H4 (cell line): ENCODE results near the gene FILIP1. TPM values are rescaled to one million over a fixed set of nuclear protein-coding genes. Genes with fewer than 3 reads are reported as not detected.
"Not testable (repeated sequence)": the region's sequence is repeated elsewhere in the genome, so short reads cannot be mapped to it uniquely, and the experiment has no call there.

Experiments
- DNase-seq: peaks from one replicate; pipeline ENCODE4 v3.0.0-alpha.2; 2015; ENCODE audit warnings: low spot score
- total RNA-seq: library from RNA; depleted of rRNA; stranded (reverse); fragments of >200 nt; shearing (Covaris generic); gene quantifications from 2 replicates; pipeline ENCODE4 v1.2.3, GENCODE V29; 2014

The FILIP1 gene
- total RNA-seq, 1 experiment from 2014 or later: 0.31 TPM

- DNase-seq: peak; percentile 47
Measured at GRCh38 chr6:75449630-75450206, 43.9 kb downstream of the FILIP1 start.

- no peak for DNase-seq
Measured at GRCh38 chr6:75446241-75446880, 47.2 kb downstream of the FILIP1 start.

GRCh38 chr6:75445738-75446137 lies 47.9 kb downstream of the FILIP1 start:
- no peak for DNase-seq

GRCh38 chr6:75444899-75445298 lies 48.7 kb downstream of the FILIP1 start:
- no peak for DNase-seq

GRCh38 chr6:75441883-75442282 lies 51.7 kb downstream of the FILIP1 start:
- not testable (repeated sequence) for DNase-seq

GRCh38 chr6:75441479-75441878 lies 52.1 kb downstream of the FILIP1 start:
- not testable (repeated sequence) for DNase-seq

- no peak for DNase-seq
Measured at GRCh38 chr6:75438442-75439116, 55.0 kb downstream of the FILIP1 start.

GRCh38 chr6:75438013-75438431 lies 55.6 kb downstream of the FILIP1 start:
- DNase-seq: no peak

GRCh38 chr6:75437421-75437891 lies 56.1 kb downstream of the FILIP1 start:
- no peak for DNase-seq

GRCh38 chr6:75436869-75437268 lies 56.7 kb downstream of the FILIP1 start:
- no peak for DNase-seq

- DNase-seq: not testable (repeated sequence)
Measured at GRCh38 chr6:75432809-75433208, 60.8 kb downstream of the FILIP1 start.

GRCh38 chr6:75431379-75431778 lies 62.2 kb downstream of the FILIP1 start:
- peak; percentile 76 for DNase-seq

GRCh38 chr6:75430631-75431325 lies 62.8 kb downstream of the FILIP1 start:
- no peak for DNase-seq

- no peak for DNase-seq
Measured at GRCh38 chr6:75429061-75429703, 64.4 kb downstream of the FILIP1 start.

GRCh38 chr6:75428204-75428603 lies 65.4 kb downstream of the FILIP1 start:
- no peak for DNase-seq

GRCh38 chr6:75427329-75427728 lies 66.3 kb downstream of the FILIP1 start:
- no peak for DNase-seq

- peak; percentile 49 for DNase-seq
Measured at GRCh38 chr6:75424618-75425548, 68.7 kb downstream of the FILIP1 start.

- DNase-seq: no peak
Measured at GRCh38 chr6:75423386-75423785, 70.2 kb downstream of the FILIP1 start.

GRCh38 chr6:75422024-75422639 lies 71.5 kb downstream of the FILIP1 start:
- DNase-seq: no peak

- no peak for DNase-seq
Measured at GRCh38 chr6:75421316-75422023, 72.1 kb downstream of the FILIP1 start.
